Renal pelvis (tissue), 4 donors: ENCODE data around the gene TSPEAR. TPM values are rescaled to one million over a fixed set of nuclear protein-coding genes. Genes with fewer than 3 reads are reported as not detected.
"Not testable (repeated sequence)": the region's sequence is repeated elsewhere in the genome, so short reads cannot be mapped to it uniquely, and the experiment has no call there.

ENCODE experiments used
- DNase-seq: peaks from one replicate; pipeline ENCODE4 v3.0.0-alpha.2; 2013
- polyA plus RNA-seq, 3 donors: library from polyadenylated mRNA; unstranded; fragments of 120-200 nt; gene quantifications; one replicate each; pipeline ENCODE4 v1.2.1, GENCODE V29; 2013; ENCODE audit not compliant: insufficient read length in 3 of 3

TSPEAR gene
- polyA plus RNA-seq, 3 donors = 0.95 to 1.1 (median 1.0) TPM

GRCh38 chr21:44702111-44702972 lies 9.0 kb downstream of the TSPEAR start:
- DNase-seq = no peak

- no peak for DNase-seq
Observed at GRCh38 chr21:44701541-44701940, 9.8 kb downstream of the TSPEAR start.

- DNase-seq = no peak
Observed at GRCh38 chr21:44701023-44701400, 10.4 kb downstream of the TSPEAR start.

GRCh38 chr21:44700101-44701022 lies 11.0 kb downstream of the TSPEAR start:
- no peak for DNase-seq

DNA sequence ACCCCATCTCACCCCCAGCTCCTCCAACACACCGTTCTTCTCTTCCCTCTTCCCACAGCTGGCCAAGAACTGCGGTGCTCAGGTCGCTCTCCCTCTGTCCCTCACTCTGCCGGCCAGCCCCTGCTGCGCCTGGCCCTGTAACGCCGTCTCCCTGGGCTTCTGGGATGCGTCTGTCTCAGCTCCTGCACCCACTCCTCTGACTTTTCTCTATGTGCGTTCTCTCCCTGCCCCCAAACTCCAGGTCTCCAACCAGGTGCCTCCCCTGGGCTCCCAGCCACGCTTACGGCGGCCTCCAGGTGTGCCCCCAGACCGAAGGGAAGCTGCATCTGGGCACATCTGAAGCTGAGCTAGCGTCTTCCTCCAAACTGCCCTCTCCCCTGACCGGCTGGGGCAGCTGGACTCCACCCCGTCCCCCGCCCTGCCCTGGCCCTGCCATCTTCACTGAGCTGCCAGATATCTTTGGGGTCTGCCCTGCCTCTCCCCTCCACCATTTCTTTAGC lies 11.8 kb downstream of the TSPEAR start:
- no peak for DNase-seq

- DNase-seq = no peak
Observed at GRCh38 chr21:44697811-44698734, 13.3 kb downstream of the TSPEAR start.

GRCh38 chr21:44697172-44697810 lies 14.1 kb downstream of the TSPEAR start, which contains the start of gene KRTAP10-12:
KRTAP10-12 (plus strand) TSS chr21:44697172; CDS start chr21:44697202, 30 bp downstream.
- DNase-seq = not testable (repeated sequence)

DNA sequence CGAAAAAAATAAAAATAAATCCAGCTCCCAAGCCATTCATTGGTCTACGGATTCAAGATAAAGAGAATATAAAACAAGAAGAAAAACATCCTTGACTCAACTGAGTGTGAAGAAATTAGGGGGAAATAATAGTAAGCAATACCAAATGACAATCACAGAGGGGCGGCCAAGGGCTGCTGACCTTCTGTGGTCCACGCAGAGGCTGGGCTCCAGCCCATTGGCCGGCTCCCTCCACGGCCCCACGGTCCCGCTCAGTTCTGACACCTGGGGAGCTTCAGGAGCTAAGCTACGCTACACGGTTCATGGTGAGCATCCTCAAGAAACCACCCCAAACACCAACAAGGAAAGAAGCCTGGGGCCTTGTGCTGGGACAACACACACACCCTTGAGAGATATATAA lies 14.8 kb downstream of the TSPEAR start:
- no peak for DNase-seq

DNA sequence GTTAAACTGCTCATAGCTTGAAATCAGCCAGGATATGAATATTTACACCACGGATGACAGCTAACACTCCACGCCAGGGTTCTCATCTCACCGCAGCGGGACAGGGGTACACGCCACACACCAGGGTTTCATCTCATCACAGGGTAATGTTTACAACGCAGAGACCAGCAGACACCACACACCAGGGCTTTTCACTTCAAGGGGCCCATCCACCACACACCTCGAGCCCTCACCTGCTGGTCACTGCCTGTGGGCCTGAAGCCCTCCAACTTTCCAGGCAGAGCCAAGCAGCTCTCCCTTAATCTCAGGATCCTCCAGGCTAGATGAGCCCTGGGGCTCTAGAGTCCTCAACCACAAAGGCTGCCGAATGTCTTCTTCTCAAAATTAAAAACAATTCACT lies 15.7 kb downstream of the TSPEAR start:
- no peak for DNase-seq

DNA sequence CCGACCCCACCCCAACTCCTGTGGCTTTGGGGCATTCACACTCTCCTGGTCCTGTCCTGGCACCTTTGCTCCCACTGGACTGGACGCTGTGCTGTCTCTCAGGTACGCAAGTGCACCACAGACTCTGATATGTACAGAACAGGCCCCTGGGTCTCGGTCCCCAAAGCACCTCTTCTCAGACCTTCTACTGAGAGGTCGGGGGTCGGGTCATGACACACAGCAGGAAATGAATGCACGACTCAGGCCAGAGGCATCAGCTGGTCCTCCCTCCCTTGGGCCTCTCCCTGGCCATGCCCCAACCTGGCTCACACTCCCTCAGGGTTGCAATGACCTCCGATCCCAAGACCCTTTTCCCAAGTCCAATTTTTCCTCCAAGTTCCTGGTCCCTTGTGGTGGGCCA lies 16.2 kb downstream of the TSPEAR start:
- no peak for DNase-seq

DNA sequence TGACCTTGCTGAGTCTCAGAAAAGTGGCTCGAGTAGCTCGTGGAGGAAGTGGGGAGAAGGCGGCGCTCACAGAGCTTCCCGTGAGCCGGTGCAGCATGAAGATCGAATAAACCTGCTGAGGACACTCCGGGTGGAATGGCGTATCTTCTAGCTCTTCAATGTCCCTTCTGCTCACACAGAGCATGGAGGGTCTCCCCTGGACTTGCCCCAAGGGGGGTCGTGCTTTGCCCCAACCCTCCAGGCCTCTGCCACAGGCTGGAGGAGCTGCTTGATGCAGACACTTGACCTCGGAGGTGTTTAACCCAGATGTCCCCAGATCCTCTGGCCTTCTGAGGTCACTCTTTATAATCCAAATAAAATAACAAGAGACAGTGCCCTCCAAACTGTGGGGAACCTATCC lies 16.6 kb downstream of the TSPEAR start:
- DNase-seq = no peak

- DNase-seq = no peak
Observed at GRCh38 chr21:44692798-44693512, 18.4 kb downstream of the TSPEAR start.

- DNase-seq = no peak
Observed at GRCh38 chr21:44691686-44692085, 19.7 kb downstream of the TSPEAR start.

GRCh38 chr21:44689740-44690139 lies 21.6 kb downstream of the TSPEAR start:
- not testable (repeated sequence) for DNase-seq

DNA sequence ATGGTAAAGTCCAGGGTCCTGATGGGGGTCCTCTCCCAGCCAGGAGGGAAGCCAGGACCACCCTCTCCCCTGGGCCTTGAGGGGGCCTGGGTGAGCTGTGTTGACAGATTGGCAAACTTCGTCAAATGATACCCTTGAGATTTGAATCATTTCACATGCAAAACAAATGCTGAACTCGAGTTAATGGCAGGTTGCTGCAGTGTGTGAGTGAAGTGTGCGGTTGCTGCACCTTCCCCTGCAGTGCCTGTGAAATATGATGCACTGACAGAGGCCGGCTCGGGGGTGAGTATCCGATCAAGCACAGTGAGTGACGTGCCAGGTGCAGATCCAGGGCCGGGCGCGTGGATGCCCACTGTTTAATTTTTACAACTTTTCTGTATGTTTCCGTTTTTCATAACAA lies 23.7 kb downstream of the TSPEAR start:
- DNase-seq = no peak

DNA sequence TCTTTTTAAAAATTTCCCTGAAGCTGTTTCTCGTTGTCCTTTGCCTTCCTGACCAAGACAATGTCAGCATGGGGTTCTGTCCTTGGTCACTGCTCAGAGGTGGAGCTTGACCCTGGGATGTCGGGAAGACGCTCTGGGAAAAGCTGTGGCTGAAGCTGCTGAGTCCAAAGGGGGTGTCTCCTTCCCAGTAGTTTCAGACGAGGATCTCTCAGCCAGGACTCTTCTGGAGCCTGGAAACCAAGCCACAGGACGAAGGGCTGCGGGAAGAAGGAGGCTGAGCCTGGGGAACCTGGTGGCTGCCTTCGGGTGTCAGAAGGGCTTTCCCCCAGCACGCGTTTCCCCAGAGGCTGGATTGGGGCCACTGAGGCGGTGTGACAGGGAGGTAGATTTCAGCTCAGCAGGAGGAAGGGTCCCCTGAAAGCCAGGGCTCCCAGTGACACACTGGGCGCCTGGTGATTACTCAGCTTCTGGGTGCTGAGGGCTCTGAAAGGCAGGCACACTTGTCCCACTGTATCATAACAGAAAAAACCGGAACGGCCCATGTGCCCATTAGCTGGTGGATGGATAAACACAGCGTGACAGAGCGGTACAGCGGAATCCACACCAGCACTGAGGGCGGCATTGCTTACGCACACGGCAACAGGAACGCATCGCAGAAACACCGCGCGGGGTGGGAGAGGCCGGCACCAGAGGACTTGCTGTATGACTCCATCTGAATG lies 24.4 kb downstream of the TSPEAR start:
- no peak for DNase-seq

GRCh38 chr21:44686000-44686781 lies 25.2 kb downstream of the TSPEAR start:
- no peak for DNase-seq

DNA sequence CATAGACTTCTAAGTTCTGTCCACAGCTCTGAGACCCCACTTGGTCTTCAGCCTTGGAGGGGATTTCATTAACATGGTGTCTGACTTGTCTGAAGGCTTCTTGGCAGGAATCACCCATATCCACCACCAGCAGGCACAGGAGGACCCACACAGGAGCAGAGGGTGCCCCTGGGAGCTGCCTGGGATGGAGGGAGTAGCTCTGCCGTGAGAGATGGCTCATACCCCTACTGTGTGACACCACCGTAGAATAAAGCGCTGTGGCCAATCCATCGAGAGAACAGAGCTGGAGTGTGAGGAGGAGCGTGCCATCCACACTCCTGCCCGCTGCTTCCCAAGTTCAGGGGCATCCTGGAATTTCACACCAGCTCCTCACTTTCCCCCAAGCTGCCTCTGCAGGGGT lies 26.3 kb downstream of the TSPEAR start:
- not testable (repeated sequence) for DNase-seq

- DNase-seq = no peak
Observed at GRCh38 chr21:44684483-44684882, 26.9 kb downstream of the TSPEAR start.
